ENCODE data around the gene BRPF3. TPM values are rescaled to one million over a fixed set of nuclear protein-coding genes. Genes with fewer than 3 reads are reported as not detected.

Gene BRPF3
- total and polyA plus RNA-seq, 9 of the 15 experiments (the other 6 are each of a cell fraction or from before 2014, with no cell fraction given): 2.2 to 19.3 (median 8.0) TPM

GRCh38 chr6:36169023-36170007 is 27.2 kb upstream of the BRPF3 start:
- 10% methylated on average over 2 of the region's 2 CpGs for WGBS (ENCODE audit: insufficient coverage, low coverage, missing lambda C conversion rate)
- no peak overlapping the region for H3K4me2 ChIP-seq (ENCODE audit: insufficient read depth, low read length)
- no peak overlapping the region for H3K4me3 ChIP-seq
- H3K36me3 ChIP-seq (ENCODE audit: control insufficient read depth, insufficient read depth, low read length): no peaks in the 10 kb centered on the region
- CTCF ChIA-PET (ENCODE audit: low intra/inter-chr PET ratio): no interaction called here
- no peak overlapping the region for H2AFZ ChIP-seq (ENCODE audit: low read depth, low read length)
- no peak overlapping the region for H3K9ac ChIP-seq (ENCODE audit: insufficient read depth in 1 of 2, low read depth in 2 of 2, low read length in 2 of 2)
- DNase-seq (ENCODE audit: extremely low read depth in 1 of 4, low spot score in 3 of 4) (no peak), ATAC-seq (no peak), FAIRE-seq (no peak)
- no peaks in the 10 kb centered on the region for H3K79me2 ChIP-seq (ENCODE audit: control insufficient read depth, insufficient read depth, low read length)
- intact Hi-C loops (cut with micrococcal nuclease) (no loop called here), in situ Hi-C loops (cut with MboI) (no loop called here)
- BruUV-seq (replicated peaks): no TSS peak
- POLR2A ChIA-PET: no interaction called here
- H3K27ac ChIP-seq (ENCODE audit: extremely low read depth, low read depth, low read length): no peak overlapping the region
- H3K9me3 ChIP-seq (replicated peaks; ENCODE audit: control insufficient read depth, insufficient read depth, low read depth, low read length): no peaks in the 10 kb centered on the region
- H3K9me1 ChIP-seq (ENCODE audit: control insufficient read depth, insufficient read depth, low read length): no peaks in the 10 kb centered on the region
- TF ChIP-seq, protein P1, sequence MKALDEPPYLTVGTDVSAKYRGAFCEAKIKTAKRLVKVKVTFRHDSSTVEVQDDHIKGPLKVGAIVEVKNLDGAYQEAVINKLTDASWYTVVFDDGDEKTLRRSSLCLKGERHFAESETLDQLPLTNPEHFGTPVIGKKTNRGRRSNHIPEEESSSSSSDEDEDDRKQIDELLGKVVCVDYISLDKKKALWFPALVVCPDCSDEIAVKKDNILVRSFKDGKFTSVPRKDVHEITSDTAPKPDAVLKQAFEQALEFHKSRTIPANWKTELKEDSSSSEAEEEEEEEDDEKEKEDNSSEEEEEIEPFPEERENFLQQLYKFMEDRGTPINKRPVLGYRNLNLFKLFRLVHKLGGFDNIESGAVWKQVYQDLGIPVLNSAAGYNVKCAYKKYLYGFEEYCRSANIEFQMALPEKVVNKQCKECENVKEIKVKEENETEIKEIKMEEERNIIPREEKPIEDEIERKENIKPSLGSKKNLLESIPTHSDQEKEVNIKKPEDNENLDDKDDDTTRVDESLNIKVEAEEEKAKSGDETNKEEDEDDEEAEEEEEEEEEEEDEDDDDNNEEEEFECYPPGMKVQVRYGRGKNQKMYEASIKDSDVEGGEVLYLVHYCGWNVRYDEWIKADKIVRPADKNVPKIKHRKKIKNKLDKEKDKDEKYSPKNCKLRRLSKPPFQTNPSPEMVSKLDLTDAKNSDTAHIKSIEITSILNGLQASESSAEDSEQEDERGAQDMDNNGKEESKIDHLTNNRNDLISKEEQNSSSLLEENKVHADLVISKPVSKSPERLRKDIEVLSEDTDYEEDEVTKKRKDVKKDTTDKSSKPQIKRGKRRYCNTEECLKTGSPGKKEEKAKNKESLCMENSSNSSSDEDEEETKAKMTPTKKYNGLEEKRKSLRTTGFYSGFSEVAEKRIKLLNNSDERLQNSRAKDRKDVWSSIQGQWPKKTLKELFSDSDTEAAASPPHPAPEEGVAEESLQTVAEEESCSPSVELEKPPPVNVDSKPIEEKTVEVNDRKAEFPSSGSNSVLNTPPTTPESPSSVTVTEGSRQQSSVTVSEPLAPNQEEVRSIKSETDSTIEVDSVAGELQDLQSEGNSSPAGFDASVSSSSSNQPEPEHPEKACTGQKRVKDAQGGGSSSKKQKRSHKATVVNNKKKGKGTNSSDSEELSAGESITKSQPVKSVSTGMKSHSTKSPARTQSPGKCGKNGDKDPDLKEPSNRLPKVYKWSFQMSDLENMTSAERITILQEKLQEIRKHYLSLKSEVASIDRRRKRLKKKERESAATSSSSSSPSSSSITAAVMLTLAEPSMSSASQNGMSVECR (CRISPR knock-in tag; IDR thresholded peaks at IDR 0.05): no peak
- TF ChIP-seq CBX5 (IDR thresholded peaks at IDR 0.05; ENCODE audit: borderline replicate concordance, low read depth) (no peak), ZKSCAN8 (CRISPR knock-in tag; IDR thresholded peaks at IDR 0.05) (no peak), ZNF780A (CRISPR knock-in tag; IDR thresholded peaks at IDR 0.05) (no peak), ELF4 (CRISPR knock-in tag; IDR thresholded peaks at IDR 0.05) (no peak), CREB5 (CRISPR knock-in tag; IDR thresholded peaks at IDR 0.05) (no peak)
- TF ChIP-seq, protein P2, sequence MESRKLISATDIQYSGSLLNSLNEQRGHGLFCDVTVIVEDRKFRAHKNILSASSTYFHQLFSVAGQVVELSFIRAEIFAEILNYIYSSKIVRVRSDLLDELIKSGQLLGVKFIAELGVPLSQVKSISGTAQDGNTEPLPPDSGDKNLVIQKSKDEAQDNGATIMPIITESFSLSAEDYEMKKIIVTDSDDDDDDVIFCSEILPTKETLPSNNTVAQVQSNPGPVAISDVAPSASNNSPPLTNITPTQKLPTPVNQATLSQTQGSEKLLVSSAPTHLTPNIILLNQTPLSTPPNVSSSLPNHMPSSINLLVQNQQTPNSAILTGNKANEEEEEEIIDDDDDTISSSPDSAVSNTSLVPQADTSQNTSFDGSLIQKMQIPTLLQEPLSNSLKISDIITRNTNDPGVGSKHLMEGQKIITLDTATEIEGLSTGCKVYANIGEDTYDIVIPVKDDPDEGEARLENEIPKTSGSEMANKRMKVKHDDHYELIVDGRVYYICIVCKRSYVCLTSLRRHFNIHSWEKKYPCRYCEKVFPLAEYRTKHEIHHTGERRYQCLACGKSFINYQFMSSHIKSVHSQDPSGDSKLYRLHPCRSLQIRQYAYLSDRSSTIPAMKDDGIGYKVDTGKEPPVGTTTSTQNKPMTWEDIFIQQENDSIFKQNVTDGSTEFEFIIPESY (CRISPR knock-in tag; IDR thresholded peaks at IDR 0.05): no peak
- no peaks in the 10 kb centered on the region for H4K20me1 ChIP-seq (replicated peaks; ENCODE audit: control insufficient read depth, insufficient read depth, low read length)
- no peaks in the 10 kb centered on the region for H3K4me1 ChIP-seq (replicated peaks in 1 of 2; ENCODE audit: control insufficient read depth in 2 of 2, insufficient read depth in 2 of 2, low read length in 2 of 2)
- H3K27me3 ChIP-seq (ENCODE audit: control insufficient read depth in 2 of 2, insufficient read depth in 2 of 2, low read length in 2 of 2): no peaks in the 10 kb centered on the region; a peak in 1 of 5 replicates
